Body of pancreas (tissue), 4 donors: ENCODE measurements around the gene PLXNB2.

ENCODE experiments used
- CTCF ChIP-seq, 7 experiments: fragments of 450-650 bp in 4 of 7; fragments of 200-600 bp in 3 of 7; sonication (generic) in 3 of 7; IDR thresholded peaks; one replicate each; pipeline ENCODE4 v1.5.1; 2016 to 2019; ENCODE audit warnings: antibody characterized with exemption in 7 of 7
- POLR2A ChIP-seq, 3 donors: fragments of 450-650 bp; IDR thresholded peaks; one replicate each; pipeline ENCODE4 v1.6.1; 2016; ENCODE audit warnings: antibody characterized with exemption in 3 of 3, mild to moderate bottlenecking in 2 of 3

GRCh38 chr22:50296658-50297490, 10.6 kb downstream of the PLXNB2 start:
- TF ChIP-seq CTCF (IDR thresholded peaks at IDR 0.05), result no peak
- no peak for TF ChIP-seq POLR2A (IDR thresholded peaks at IDR 0.05)
